Hematopoietic multipotent progenitor cell treated with erythropoietin and hydrocortisone succinate and interleukin-3 and kit ligand, for 17 days (in vitro differentiated cells): ENCODE results near the gene CHST12.

Source experiments
- DNase-seq: peaks from one replicate; pipeline ENCODE4 v3.0.0-alpha.2; 2015; ENCODE audit warnings: low spot score

Gene CHST12

GRCh38 chr7:2479276-2480069, 76.1 kb downstream of the CHST12 start:
- no peak for DNase-seq

GRCh38 chr7:2480070-2480408, 76.6 kb downstream of the CHST12 start:
- DNase-seq = no peak

- DNase-seq = no peak
These were observed 77.8 kb downstream of the CHST12 start for GRCh38 chr7:2481195-2481594.

- no peak for DNase-seq
These were observed 79.5 kb downstream of the CHST12 start for GRCh38 chr7:2482725-2483451.

DNA sequence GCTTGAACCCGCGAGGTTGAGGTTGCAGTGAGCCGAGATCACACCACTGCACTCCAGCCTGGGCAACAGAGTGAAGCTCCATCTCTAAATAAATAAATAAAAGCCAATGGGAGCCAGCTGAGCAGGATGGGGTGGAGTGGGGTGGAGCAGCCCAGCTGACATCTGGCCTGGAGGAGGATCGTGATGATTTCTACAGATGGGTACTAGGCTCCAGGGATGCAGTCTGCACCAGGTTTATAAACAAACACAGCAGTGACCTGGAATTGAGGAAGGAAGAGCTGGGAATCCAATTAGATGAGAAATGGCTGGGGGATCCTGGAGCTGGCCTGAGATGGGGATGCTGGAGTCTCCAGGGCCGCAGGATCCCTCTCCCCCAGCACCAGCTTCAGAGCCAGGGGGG, 80.1 kb downstream of the CHST12 start:
- no peak for DNase-seq

DNA sequence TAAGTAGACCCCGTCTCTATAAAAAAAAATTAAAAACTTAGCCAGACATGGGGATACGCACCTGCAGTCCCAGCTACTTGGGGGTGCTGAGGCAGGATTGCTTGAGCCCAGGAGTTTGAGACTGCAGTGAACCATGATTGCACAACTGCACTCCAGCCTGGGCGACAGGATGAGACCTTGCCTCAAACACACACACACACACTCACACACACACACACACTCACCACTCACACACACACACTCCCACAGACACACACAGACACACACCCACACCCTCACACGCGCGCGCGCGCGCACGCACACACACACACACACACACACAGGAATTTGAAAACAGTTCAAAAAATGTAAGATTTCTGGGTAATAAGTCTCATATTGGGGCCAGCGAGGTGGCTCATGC, 81.5 kb downstream of the CHST12 start:
- DNase-seq = no peak

- no peak for DNase-seq
These were observed 84.3 kb downstream of the CHST12 start for GRCh38 chr7:2487586-2488271.

DNA sequence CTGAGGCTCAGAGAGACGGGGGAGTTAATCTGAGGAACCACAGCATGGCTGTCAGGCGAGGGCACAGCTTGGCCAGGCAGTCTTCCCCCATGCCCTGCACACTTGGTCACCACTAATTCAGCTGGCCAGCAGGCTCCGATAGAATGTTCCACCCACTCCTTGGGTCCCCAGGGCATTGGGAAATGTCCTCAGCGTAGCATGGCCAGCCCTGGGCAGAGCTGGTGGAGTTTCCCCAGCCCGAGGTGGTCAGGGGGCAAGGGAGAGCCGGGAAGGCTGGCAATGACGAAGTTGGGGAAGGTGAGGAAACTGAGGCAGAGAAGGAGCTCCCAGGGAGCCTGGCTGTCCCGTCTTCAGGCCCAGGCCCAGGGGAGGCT, 84.8 kb downstream of the CHST12 start:
- DNase-seq = no peak

GRCh38 chr7:2488681-2489080, 85.3 kb downstream of the CHST12 start:
- DNase-seq = no peak

DNA sequence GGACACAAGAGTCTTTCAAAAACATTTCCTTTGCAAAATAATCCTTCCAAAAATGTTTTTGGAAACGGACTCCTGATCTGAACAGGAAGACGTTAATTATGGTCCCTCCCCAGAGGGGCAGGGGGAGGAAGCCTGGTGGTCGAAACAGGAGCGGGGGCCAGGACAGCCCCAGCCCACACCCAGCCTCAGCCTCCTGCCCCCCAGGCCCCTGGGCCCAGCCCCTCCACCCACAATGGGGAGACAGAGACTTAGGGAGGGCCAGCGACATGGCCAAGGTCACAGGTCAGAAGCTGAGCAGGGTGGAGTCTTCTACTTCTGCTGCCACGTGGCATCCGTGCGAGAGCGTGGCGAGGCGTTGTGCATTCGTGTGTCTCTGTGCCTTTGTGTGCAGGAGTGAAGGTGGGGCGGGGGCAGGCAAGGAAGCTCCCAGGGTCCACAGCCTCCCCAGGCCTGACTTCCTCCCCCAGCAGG, 86.8 kb downstream of the CHST12 start:
- DNase-seq = no peak

- DNase-seq = no peak
These were observed 88.6 kb downstream of the CHST12 start for GRCh38 chr7:2492038-2492437.

DNA sequence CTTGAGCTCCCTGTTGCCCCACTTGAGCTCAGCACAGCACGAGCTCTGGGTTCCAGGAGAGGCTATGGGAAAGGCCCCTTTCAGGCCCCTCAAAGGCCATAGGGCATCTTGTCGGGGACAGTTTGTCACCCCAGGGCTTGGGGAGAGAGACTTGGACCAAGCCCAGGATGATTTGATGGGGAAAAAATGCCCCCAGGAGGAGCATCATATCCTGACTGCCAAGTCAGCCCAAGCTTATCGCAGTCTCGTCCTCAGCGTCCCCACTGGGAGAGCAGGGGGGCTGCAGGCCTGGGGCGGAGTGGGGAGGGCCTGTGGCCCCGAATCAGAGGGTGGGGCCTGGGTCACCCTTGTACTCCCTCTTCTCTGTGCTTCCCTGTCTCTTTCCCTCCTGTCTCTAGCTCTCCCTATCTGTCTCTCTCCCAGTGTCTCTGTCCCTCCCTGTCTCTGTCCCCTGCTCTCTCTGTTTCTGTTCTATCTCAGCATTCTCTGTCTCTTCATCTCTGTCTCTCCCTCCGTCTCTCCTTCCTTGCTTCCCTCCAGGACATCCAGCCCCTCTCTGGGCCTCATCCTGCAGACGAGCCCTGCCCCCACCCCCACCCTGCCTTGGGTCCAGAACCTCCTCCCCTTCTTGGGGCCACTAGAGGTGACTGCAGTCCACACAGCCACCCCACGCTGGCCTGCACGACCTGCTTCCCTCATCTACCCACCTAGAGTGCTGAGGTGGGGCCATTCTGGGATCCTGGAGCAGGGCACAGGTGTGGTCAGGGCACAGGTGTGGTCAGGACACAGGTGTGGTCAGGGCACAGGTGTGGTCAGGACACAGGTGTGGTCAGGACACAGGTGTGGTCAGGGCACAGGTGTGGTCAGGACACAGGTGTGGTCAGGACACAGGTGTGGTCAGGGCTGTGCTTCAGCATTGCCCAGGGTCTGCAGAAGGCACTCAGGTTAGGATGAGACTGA, 90.1 kb downstream of the CHST12 start:
- no peak for DNase-seq

GRCh38 chr7:2494191-2495130, 91.0 kb downstream of the CHST12 start:
- no peak for DNase-seq

GRCh38 chr7:2495418-2496299, 92.2 kb downstream of the CHST12 start:
- DNase-seq = no peak

DNA sequence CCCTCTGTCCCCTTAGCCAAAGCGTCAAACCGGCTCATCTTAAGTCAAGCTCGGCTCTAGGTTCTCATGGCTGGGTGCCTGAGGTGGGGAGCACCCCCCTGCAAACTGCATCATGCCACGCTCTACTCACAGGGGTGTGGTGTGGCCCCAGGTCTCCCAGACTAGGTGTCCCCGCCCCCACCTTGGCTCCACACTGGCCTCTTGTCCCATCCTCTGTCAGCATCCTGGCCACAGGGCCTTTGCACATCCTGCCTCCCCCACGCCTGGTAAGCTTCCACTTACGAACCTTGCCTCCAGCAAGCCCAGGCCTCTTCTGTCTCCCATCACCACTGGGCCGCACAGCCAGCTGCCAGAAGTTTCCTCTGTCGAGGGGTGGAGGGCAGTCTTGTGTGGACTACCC, 93.0 kb downstream of the CHST12 start:
- no peak for DNase-seq

GRCh38 chr7:2497065-2497464, 93.7 kb downstream of the CHST12 start:
- DNase-seq = no peak

DNA sequence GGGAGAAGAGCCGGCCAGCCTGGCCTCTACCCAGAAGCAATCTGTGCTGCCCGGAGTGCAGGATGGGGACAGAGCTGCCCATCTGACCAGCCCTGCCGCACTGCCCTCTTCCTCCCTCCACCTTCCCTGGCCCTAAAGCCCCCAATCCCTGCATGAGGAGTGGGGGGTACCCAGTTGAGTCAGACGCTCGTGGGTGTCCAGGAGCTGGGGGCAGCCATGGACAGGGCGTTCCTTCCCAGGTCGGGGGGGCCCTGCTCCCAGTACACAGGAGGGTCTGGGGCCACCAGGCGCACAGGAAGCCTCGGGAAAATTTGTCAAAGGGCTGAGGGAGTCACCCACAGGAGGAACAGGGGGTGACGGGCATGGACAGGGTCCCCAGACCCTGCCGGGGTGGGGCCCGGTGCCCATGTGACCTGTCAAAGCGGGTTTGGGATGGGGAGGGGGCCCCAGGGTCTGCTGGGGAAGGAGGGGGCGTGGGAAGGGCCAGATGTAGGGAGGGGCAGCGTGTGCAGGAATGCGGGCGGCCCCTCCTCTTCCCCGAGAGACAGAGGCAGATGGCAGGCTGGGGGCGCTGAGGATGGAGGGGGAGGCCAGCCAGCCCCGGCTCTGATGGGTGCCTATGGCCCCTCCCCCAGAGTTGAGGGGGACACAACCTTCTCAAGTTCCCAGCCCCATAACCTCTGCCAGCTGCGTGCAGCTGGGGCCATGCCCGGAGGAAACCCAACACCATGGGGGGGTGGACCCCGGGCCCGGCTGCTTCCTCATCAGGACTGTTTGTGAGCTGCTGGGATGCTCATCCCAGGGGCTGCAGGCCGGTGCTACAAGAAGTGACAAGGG, 94.3 kb downstream of the CHST12 start:
- DNase-seq = no peak
